ENCODE data around the gene FBXO47.

- TF ChIP-seq CTCF (IDR thresholded peaks at IDR 0.05 in 4 of 5, conservative IDR thresholded peaks at IDR 0.05 in 1 of 5) = no peak
- no peak for TF ChIP-seq POLR2A (IDR thresholded peaks at IDR 0.05)
Measured at GRCh38 chr17:38892620-38893019, 74.6 kb downstream of the FBXO47 start.
